Ectodermal cell (in vitro differentiated cells): ENCODE results near the gene ANKS3.

Source experiments
- H3K27ac ChIP-seq: 2 replicates; pipeline ENCODE4 v1.7.0; 2013; ENCODE audit warnings: mild to moderate bottlenecking, low read depth, low read length; ENCODE audit not compliant: insufficient read depth, poor library complexity, severe bottlenecking
- H3K27me3 ChIP-seq: 2 replicates; pipeline ENCODE4 v1.7.0; 2013; ENCODE audit warnings: mild to moderate bottlenecking, low read length; ENCODE audit not compliant: insufficient read depth, control insufficient read depth, poor library complexity, severe bottlenecking
- H3K36me3 ChIP-seq: one replicate; pipeline ENCODE4 v1.7.0; 2013; ENCODE audit warnings: low read length; ENCODE audit not compliant: control insufficient read depth, insufficient read depth
- H3K4me1 ChIP-seq: one replicate; pipeline ENCODE4 v1.7.0; 2013; ENCODE audit warnings: low read length; ENCODE audit not compliant: control insufficient read depth, insufficient read depth
- H3K4me3 ChIP-seq: 2 replicates; pipeline ENCODE4 v1.7.0; 2013; ENCODE audit warnings: low read depth, low read length, control low read depth; ENCODE audit not compliant: insufficient read depth
- H3K9me3 ChIP-seq: 2 replicates; pipeline ENCODE4 v1.7.0; 2013; ENCODE audit warnings: mild to moderate bottlenecking, low read length, moderate library complexity; ENCODE audit not compliant: control insufficient read depth
- WGBS, 2 experiments: methylation state at CpG; one replicate each; pipeline ENCODE4 v1.1.7; 2013; ENCODE audit warnings: missing lambda C conversion rate in 2 of 2; 5-methylcytosine and 5-hydroxymethylcytosine counted together

Gene ANKS3

GRCh38 chr16:4666537-4667202 lies 67.4 kb downstream of the ANKS3 start:
- peaks cover 29% of the 10 kb centered on the region for H3K36me3 ChIP-seq
- no peak overlapping the region for H3K27ac ChIP-seq
- WGBS, 2 experiments, result 94% methylated on average over 20 of the region's 20 CpGs

DNA sequence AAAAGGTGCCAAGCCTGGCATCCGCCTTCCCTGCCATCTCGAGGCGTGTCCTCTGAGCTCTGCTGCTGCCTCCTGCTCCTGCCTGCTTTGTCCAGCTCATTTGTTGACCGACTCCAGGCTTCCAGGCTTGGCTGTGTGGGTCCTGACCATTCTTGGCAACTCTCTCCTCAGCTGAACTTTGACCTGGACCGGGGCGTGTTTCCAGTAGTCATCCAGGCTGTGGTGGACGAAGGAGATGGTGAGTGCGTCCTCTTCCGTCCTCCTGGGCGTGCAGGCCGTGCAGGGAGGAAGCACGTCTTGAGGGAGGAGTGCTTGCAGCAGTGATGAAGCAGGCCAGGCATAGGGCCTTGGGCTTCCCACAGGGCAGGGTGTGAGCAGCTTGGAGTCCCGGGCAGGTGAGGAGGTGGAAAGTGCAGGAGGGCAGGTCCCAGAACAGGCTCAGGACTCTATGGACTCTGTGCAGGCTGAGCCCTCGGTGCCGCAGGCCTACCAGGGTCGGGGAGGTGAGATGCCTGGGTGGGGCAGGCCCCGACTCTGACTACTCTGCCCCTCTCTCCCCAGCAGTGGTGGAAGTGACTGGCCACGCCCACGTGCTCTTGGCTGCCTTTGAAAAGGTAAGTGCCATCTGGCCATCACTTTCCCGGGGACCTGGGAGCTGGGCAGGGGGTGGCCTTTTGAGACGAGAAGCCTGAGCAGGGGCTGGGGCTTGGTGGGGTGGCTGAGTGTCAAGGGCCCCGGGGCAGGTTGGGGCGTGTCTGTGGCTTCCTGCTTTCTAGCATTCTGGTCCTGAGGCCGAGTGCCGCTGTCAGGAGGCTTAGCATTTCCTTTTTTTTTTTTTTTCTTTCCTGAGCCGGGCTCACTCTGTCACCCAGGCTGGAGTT lies 69.3 kb downstream of the ANKS3 start:
- Histone ChIP-seq H3K36me3 (peaks cover 29% of the 10 kb centered on the region), H3K9me3 (no peaks in the 10 kb centered on the region), H3K4me3 (no peak overlapping the region), H3K4me1 (no peaks in the 10 kb centered on the region), H3K27ac (no peak overlapping the region), H3K27me3 (no peaks in the 10 kb centered on the region)
- 90 to 91% methylated on average over 26 of the region's 26 CpGs for WGBS, 2 experiments

More at GRCh38 chr16:4666537-4667202, 67.4 kb downstream of the ANKS3 start:
- Histone ChIP-seq H3K9me3 (no peaks in the 10 kb centered on the region), H3K4me3 (no peak overlapping the region), H3K4me1 (no peaks in the 10 kb centered on the region), H3K27me3 (no peaks in the 10 kb centered on the region)

GRCh38 chr16:4663777-4664465 lies 70.2 kb downstream of the ANKS3 start:
- no peaks in the 10 kb centered on the region for H3K9me3 ChIP-seq

GRCh38 chr16:4663465-4663776 lies 70.7 kb downstream of the ANKS3 start:
- Histone ChIP-seq H3K4me3 (no peak overlapping the region), H3K36me3 (peaks cover 16% of the 10 kb centered on the region), H3K4me1 (no peaks in the 10 kb centered on the region), H3K27me3 (no peaks in the 10 kb centered on the region), H3K27ac (no peak overlapping the region), H3K9me3 (no peaks in the 10 kb centered on the region)
- 93 to 95% methylated on average over 5 of the region's 5 CpGs for WGBS, 2 experiments

More at GRCh38 chr16:4663777-4664465, 70.2 kb downstream of the ANKS3 start:
- 95% methylated on average over 25 of the region's 25 CpGs for WGBS, 2 experiments
- Histone ChIP-seq H3K4me3 (no peak overlapping the region), H3K27ac (no peak overlapping the region), H3K36me3 (peaks cover 21% of the 10 kb centered on the region), H3K4me1 (no peaks in the 10 kb centered on the region), H3K27me3 (no peaks in the 10 kb centered on the region)

- H3K27ac ChIP-seq, result no peak overlapping the region
- no peaks in the 10 kb centered on the region for H3K27me3 ChIP-seq
- H3K4me1 ChIP-seq, result no peaks in the 10 kb centered on the region
- WGBS, 2 experiments, result 91 to 93% methylated on average over 11 of the region's 11 CpGs
- no peaks in the 10 kb centered on the region for H3K9me3 ChIP-seq
- peaks cover 3% of the 10 kb centered on the region for H3K36me3 ChIP-seq
- no peak overlapping the region for H3K4me3 ChIP-seq
Observed at GRCh38 chr16:4661661-4662060, 72.4 kb downstream of the ANKS3 start.

DNA sequence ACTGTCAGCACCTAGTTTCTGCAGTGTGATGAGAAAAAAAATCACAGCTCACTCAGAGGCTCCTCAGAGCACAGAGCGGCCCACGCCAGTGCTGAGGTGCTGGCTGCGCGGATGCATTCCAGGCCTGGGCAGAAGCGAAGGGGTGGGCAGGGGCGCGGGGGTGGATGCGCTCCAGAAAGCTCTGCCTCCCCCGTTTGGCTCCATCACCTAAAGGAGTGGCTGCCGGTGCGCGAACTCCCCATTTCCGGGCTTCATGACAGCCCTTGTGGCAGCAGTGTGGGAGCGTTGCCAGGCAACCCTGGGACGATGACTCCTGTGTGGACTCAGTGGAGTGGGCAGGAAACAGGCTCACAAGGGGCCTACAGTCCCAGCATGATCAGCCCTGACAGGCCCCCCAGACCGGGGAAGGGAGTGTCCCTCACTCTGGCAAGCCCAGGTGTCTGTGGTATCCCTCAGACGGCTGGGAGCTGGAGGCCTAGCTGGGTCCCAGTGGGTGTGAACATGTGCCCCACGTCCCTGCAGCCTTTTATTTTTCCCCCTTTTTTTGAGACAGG lies 73.5 kb downstream of the ANKS3 start:
- H3K9me3 ChIP-seq, result no peaks in the 10 kb centered on the region
- WGBS, 2 experiments, result 92% methylated on average over 18 of the region's 18 CpGs
- no peak overlapping the region for H3K27ac ChIP-seq
- H3K4me3 ChIP-seq, result no peak overlapping the region
- no peaks in the 10 kb centered on the region for H3K27me3 ChIP-seq
- H3K4me1 ChIP-seq, result no peaks in the 10 kb centered on the region
- peaks cover 3% of the 10 kb centered on the region for H3K36me3 ChIP-seq

DNA sequence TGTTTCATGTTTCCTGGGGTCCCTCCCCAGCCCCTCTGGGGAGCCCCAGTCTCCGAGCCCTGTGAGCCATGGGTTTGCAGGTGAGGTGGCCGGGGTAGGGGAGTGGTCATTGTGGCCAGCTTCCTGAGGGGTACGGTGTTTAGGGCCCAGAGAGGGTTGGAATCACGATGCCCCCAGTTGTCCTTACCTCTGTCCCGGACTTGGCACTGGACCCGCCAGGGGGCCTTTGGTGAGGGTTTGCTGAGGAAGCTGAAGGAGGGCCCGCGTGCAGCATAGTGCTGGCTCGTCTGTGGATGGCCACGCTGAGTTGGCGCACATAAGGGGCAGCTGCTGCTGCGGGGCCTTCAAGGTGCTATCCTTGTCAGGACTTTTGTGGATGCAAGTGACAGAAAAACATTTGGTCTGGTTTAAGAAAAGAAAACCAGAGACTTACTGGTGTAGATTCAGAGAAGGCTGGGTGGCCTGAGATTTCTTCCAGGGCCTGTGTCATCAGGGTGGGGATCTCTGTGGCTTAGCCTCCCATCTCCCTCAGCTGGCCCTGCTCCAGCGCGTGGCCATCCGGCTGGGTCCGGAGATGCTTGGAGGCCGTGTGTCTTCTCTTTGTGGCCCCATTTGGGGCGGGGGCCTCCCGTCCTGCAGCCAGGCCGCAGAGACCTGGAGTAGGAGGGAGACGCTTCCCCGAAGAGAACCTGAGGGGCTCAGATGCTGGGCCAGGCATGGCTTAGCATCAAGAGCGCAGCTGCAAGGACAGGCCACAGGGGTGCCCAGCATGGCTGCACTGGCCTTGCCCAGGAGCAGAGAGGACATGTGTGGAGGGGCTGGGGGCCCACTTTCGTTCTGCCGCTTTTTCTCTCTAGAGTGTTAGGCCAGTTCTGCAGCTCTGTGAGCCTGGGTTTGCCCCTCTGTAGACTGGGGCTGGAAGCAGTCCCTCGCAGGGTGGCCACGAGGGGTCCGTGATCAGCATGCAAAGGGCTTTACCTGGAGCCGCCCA lies 74.4 kb downstream of the ANKS3 start:
- Histone ChIP-seq H3K4me3 (no peak overlapping the region), H3K36me3 (peaks cover 2% of the 10 kb centered on the region), H3K27ac (no peak overlapping the region), H3K27me3 (no peaks in the 10 kb centered on the region), H3K4me1 (no peaks in the 10 kb centered on the region), H3K9me3 (no peaks in the 10 kb centered on the region)
- 95% methylated on average over 29 of the region's 29 CpGs for whole genome bisulfite sequencing, 2 experiments

GRCh38 chr16:4656695-4657686 lies 77.1 kb downstream of the ANKS3 start:
- WGBS, 2 experiments, result 91 to 92% methylated on average over 23 of the region's 25 CpGs
- Histone ChIP-seq H3K9me3 (no peaks in the 10 kb centered on the region), H3K27ac (no peak overlapping the region), H3K36me3 (no peaks in the 10 kb centered on the region), H3K4me3 (no peak overlapping the region), H3K4me1 (no peaks in the 10 kb centered on the region), H3K27me3 (no peaks in the 10 kb centered on the region)
